CD4-positive, alpha-beta T cell treated with Interleukin-1 beta for 1 hour (primary cell): ENCODE results near the gene PRKCQ.
A peak's percentile ranks its signal among the peaks of the same experiment; 100 is the strongest.
"Not testable (repeated sequence)": the region's sequence is repeated elsewhere in the genome, so short reads cannot be mapped to it uniquely, and the experiment has no call there.

Experiments
- DNase-seq, 2 donors: peaks; one replicate each; pipeline ENCODE4 v3.0.0-alpha.2; 2020 to 2022

The PRKCQ gene

GRCh38 chr10:6402960-6403359 lies 177.1 kb downstream of the PRKCQ start:
- DNase-seq = no peak

- no peak for DNase-seq
Observed at GRCh38 chr10:6402349-6402709, 177.7 kb downstream of the PRKCQ start.

- peak; percentile 72 to 78 for DNase-seq
Observed at GRCh38 chr10:6401558-6402348, 178.3 kb downstream of the PRKCQ start.

- no peak for DNase-seq
Observed at GRCh38 chr10:6400821-6401465, 179.1 kb downstream of the PRKCQ start.

- DNase-seq = peak in 1 of 2 donors; percentile 42
Observed at GRCh38 chr10:6400331-6400730, 179.7 kb downstream of the PRKCQ start.

GRCh38 chr10:6399879-6400278 lies 180.2 kb downstream of the PRKCQ start:
- DNase-seq = no peak

- peak in 1 of 2 donors; percentile 36 for DNase-seq
Observed at GRCh38 chr10:6399231-6399741, 180.8 kb downstream of the PRKCQ start.

- no peak for DNase-seq
Observed at GRCh38 chr10:6398399-6398798, 181.7 kb downstream of the PRKCQ start.

- DNase-seq = peak in 1 of 2 donors; percentile 39
Observed at GRCh38 chr10:6396652-6397051, 183.4 kb downstream of the PRKCQ start.

GRCh38 chr10:6396226-6396625 lies 183.8 kb downstream of the PRKCQ start:
- DNase-seq = no peak

GRCh38 chr10:6395606-6396005 lies 184.5 kb downstream of the PRKCQ start:
- DNase-seq = no peak

GRCh38 chr10:6394084-6394483 lies 186.0 kb downstream of the PRKCQ start:
- no peak for DNase-seq

GRCh38 chr10:6393168-6393567 lies 186.9 kb downstream of the PRKCQ start:
- no peak for DNase-seq

GRCh38 chr10:6390213-6390845 lies 189.7 kb downstream of the PRKCQ start:
- no peak for DNase-seq

- no peak for DNase-seq
Observed at GRCh38 chr10:6388261-6388893, 191.7 kb downstream of the PRKCQ start.

GRCh38 chr10:6386960-6387359 lies 193.1 kb downstream of the PRKCQ start:
- no peak for DNase-seq

GRCh38 chr10:6386346-6386745 lies 193.7 kb downstream of the PRKCQ start:
- DNase-seq = no peak

- DNase-seq = no peak
Observed at GRCh38 chr10:6385665-6386064, 194.4 kb downstream of the PRKCQ start.

- no peak for DNase-seq
Observed at GRCh38 chr10:6384847-6385246, 195.2 kb downstream of the PRKCQ start.

- no peak for DNase-seq
Observed at GRCh38 chr10:6384031-6384430, 196.0 kb downstream of the PRKCQ start.

- no peak for DNase-seq
Observed at GRCh38 chr10:6383096-6383812, 196.8 kb downstream of the PRKCQ start.

GRCh38 chr10:6382081-6382480 lies 198.0 kb downstream of the PRKCQ start:
- DNase-seq = peak; percentile 13 to 41

GRCh38 chr10:6380478-6380877 lies 199.6 kb downstream of the PRKCQ start:
- DNase-seq = not testable (repeated sequence)
